NCI-H146 (cell line): ENCODE results near the gene MRPL21.

ENCODE experiments used
- DNase-seq: peaks from one replicate; lab custom pipeline; 2025; lab: John Stamatoyannopoulos, UW

MRPL21 gene

DNA sequence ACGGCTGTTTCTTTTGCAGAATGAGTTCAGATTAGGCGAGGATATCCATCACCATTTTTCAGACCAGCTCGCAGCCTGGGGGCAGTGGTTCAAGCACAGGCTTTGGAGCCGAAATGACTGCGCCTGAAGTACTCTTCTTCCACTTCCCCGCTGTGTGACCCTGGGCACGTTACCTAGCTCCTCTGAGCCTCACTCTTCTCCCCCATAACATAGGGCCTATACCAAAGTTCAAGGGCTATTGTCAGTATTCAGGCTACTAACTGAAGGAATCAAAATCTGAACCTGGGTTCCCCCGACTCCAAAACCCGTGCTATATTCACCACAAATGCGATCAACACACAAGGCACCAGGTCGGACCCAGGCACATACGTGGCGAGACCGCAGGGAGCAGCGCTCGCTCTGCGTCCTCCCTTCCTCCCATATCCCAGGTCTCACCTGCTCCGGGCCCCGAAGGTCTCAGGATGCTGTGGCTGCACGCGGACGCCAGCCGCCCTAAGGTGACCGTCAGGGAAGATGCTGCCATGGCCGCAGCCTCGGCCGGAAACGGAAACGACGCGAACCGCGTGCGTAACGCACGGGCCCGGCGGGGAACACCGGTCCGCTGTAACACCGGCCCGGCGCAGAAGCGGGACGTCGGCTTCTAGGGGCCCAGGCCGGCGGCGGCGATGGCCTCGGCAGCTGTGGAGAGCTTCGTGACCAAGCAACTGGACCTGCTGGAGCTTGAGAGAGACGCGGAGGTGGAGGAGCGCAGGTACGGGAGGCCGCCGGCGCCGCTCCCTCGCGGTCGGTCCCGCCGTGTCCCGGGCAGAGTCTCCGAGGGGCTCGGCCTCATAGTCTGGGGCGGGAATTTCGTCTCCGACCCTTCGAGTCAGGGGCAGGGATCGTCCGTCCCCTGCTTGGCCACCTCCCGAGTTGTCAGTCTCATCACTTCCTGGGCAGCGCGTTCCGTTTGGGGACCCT lies at the start of gene MRPL21, which contains the start of gene IGHMBP2:
Gene MRPL21 (minus strand): TSS at position 545 of the 960 bp plus-strand sequence. CDS start 22 bp downstream, at position 523.
Gene IGHMBP2 (plus strand): TSS at position 604 of the 960 bp plus-strand sequence. CDS start 62 bp downstream, at position 666.
- DNase-seq, result peak; percentile 85

DNA sequence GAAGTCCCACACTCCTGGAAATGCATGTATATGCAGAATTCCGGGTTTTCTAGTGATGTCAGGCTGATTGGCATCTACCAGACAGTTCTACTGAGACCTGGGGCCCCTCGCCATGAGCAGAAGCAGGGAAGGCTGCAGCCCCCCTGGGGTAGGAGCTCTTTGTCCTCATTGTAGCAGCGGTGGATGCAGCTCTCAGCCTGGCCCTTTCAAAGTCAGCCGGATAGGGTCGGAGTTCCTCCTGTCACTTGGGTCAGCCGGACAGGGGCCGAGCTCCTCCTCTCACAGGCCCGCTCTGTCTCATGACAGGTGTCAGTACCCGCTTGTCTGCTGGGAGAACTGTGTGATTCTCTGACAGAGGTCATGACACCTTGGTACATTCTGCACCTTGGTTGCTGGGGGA lies 47.1 kb upstream of the MRPL21 start:
- DNase-seq, result no peak

DNA sequence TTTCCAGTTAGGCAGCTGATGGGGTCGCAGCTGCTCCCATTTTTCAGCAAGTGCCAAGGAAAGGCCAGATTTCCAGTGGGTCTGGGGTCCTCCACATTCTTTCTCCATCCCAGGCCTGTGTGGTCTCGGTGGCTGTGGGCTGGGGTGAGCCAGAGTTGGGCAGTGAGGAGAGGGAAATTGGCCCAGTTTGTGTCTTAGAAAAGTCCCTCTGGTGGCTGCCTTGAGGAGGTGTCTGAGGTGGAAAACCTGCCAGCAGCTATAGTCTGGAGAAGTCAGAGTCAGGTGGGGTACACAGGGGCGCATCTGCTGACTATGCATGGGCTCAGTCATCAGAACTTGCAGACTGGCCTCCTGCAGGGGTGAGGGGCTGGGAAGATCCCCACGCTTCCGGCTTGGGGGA lies 46.6 kb upstream of the MRPL21 start:
- DNase-seq, result peak; percentile 18

GRCh38 chr11:68948935-68949334 lies 45.3 kb upstream of the MRPL21 start:
- DNase-seq, result no peak

DNA sequence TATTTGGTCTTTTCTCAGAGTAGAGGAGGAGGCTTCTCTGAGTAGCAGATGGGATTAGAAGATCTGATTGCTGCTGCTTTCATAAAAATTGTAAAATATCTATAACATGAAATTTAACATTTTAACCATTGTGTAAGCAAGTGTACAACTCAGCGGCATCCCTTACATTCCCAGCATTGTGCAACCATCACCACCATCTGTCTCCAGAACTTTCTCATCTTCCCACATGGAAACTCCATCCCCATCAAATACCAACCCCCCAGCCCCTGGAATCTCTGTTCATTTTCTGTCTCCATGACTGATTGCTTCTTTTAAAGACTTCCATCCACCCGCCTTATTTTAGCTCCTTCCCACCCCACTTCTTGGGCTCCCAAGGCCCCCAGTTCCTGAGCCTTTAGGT lies 44.9 kb upstream of the MRPL21 start:
- DNase-seq, result no peak

- no peak for DNase-seq
Measured at GRCh38 chr11:68947151-68947550, 43.5 kb upstream of the MRPL21 start.

GRCh38 chr11:68946416-68947090 lies 42.9 kb upstream of the MRPL21 start:
- no peak for DNase-seq

DNA sequence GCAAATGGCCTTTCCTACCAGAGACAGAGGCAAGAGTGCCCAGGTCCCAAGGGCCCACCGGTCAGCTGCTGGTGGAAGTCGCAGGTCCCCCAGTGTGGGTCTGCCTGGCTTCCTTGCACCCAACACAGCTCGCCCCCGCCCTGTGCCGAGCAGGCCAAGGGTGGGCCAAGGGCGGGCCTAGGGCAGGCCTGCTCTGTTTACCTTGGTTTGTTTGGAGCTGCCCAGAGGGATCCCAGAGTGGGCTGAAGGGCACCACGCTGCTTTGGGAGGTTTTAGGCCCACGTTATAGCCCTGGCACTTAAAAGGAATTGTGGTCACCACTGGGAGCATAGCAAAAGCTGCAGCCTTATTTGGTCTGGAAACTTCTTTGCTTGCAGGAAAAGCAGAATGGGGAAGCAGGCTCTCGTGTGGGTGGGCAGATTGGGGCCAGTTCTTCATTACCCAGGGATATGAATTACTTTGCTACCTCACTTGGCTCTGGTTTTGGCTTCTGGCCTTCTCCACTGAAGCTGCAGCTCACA lies 39.2 kb upstream of the MRPL21 start:
- DNase-seq, result no peak

GRCh38 chr11:68942095-68942620 lies 38.5 kb upstream of the MRPL21 start:
- DNase-seq, result no peak

- DNase-seq, result no peak
Measured at GRCh38 chr11:68941324-68942094, 37.9 kb upstream of the MRPL21 start.

- DNase-seq, result no peak
Measured at GRCh38 chr11:68940651-68941323, 37.2 kb upstream of the MRPL21 start.

- DNase-seq, result no peak
Measured at GRCh38 chr11:68939583-68940555, 36.2 kb upstream of the MRPL21 start.

- DNase-seq, result no peak
Measured at GRCh38 chr11:68938816-68939582, 35.4 kb upstream of the MRPL21 start.

DNA sequence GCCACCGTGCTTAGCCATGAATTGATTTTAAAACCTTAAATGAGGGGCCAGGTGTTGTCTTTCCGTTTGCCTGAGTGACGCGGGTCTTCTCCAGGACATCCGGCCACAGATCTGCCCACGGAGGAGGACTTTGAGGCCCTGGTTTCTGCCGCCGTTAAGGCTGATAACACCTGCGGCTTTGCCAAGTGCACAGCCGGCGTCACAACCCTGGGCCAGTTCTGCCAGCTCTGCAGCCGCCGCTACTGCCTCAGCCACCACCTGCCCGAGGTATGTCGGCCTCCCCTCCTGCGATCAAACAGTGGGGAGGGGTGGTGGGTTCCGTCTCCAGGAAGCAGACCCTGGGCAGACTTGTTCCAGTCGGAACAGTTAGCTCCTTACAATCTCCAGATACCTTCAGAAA lies 34.5 kb upstream of the MRPL21 start:
- no peak for DNase-seq

- DNase-seq, result no peak
Measured at GRCh38 chr11:68936676-68937620, 33.3 kb upstream of the MRPL21 start.

GRCh38 chr11:68936358-68936636 lies 32.7 kb upstream of the MRPL21 start:
- no peak for DNase-seq

GRCh38 chr11:68935516-68936357 lies 32.1 kb upstream of the MRPL21 start:
- DNase-seq, result no peak
